Measurements from ENCODE around the gene UBN2.
A peak's percentile ranks its signal among the peaks of the same experiment; 100 is the strongest.

The UBN2 gene

GRCh38 chr7:139232904-139233303 lies 1.9 kb downstream of the UBN2 start:
- DNase-seq: peak; percentile 15

- DNase-seq: no peak
These were observed 10.2 kb downstream of the UBN2 start for GRCh38 chr7:139241258-139241657.

- DNase-seq: no peak
These were observed 11.8 kb downstream of the UBN2 start for GRCh38 chr7:139242741-139243281.

- DNase-seq: no peak
These were observed 14.4 kb downstream of the UBN2 start for GRCh38 chr7:139245401-139245800.

GRCh38 chr7:139246494-139246893 lies 15.5 kb downstream of the UBN2 start:
- no peak for DNase-seq

GRCh38 chr7:139246905-139247304 lies 15.9 kb downstream of the UBN2 start:
- peak; percentile 67 for DNase-seq

- no peak for DNase-seq
These were observed 18.3 kb downstream of the UBN2 start for GRCh38 chr7:139249179-139249810.

GRCh38 chr7:139252451-139252850 lies 21.4 kb downstream of the UBN2 start:
- no peak for DNase-seq

GRCh38 chr7:139254281-139254680 lies 23.2 kb downstream of the UBN2 start:
- no peak for DNase-seq

GRCh38 chr7:139254728-139255127 lies 23.7 kb downstream of the UBN2 start:
- no peak for DNase-seq

GRCh38 chr7:139255290-139255689 lies 24.3 kb downstream of the UBN2 start:
- DNase-seq: no peak

- no peak for DNase-seq
These were observed 28.1 kb downstream of the UBN2 start for GRCh38 chr7:139259142-139259541.

- no peak for DNase-seq
These were observed 33.2 kb downstream of the UBN2 start for GRCh38 chr7:139264220-139264619.

GRCh38 chr7:139265673-139266072 lies 34.6 kb downstream of the UBN2 start:
- DNase-seq: no peak

- no peak for DNase-seq
These were observed 40.9 kb downstream of the UBN2 start for GRCh38 chr7:139271718-139272628.

GRCh38 chr7:139284252-139284896 lies 53.3 kb downstream of the UBN2 start:
- no peak for DNase-seq

- no peak for DNase-seq
These were observed 55.1 kb downstream of the UBN2 start for GRCh38 chr7:139286144-139286543.

GRCh38 chr7:139292821-139293220 lies 61.8 kb downstream of the UBN2 start:
- no peak for DNase-seq

- DNase-seq: no peak
These were observed 62.5 kb downstream of the UBN2 start for GRCh38 chr7:139293534-139293933.

GRCh38 chr7:139294241-139294640 lies 63.2 kb downstream of the UBN2 start:
- DNase-seq: no peak

GRCh38 chr7:139294951-139295575 lies 64.0 kb downstream of the UBN2 start:
- no peak for DNase-seq

- no peak for DNase-seq
These were observed 66.8 kb downstream of the UBN2 start for GRCh38 chr7:139297795-139298194.

GRCh38 chr7:139299296-139299695 lies 68.3 kb downstream of the UBN2 start:
- DNase-seq: no peak

Data from fibroblast of upper back skin (primary cell).